ENCODE results near the gene NDST1. TPM values are rescaled to one million over a fixed set of nuclear protein-coding genes. Genes with fewer than 3 reads are reported as not detected.

NDST1 gene
- total and polyA plus RNA-seq, 10 donors, result 6.1 to 360 (median 223) TPM

DNA sequence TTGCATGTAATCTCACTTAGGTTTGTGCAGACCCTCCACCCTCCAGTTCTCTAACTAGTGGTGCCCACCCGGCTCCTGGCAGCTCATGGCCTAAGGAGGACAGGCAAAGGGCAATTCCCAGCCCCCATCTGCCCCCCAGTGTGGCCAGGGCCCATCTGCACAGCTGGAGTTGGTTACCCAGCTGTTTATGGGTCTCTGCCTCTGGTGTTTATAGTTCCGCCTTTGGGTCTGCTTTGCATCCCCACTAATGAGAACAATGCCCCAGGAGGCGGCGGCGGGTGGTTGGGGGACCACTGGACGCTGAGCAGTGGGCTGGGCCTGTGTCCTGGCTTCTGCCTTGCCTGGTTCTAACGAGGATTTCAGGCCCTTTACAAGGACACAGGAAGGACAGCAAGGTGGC lies 62.4 kb downstream of the NDST1 start:
- TF ChIP-seq, protein P1, sequence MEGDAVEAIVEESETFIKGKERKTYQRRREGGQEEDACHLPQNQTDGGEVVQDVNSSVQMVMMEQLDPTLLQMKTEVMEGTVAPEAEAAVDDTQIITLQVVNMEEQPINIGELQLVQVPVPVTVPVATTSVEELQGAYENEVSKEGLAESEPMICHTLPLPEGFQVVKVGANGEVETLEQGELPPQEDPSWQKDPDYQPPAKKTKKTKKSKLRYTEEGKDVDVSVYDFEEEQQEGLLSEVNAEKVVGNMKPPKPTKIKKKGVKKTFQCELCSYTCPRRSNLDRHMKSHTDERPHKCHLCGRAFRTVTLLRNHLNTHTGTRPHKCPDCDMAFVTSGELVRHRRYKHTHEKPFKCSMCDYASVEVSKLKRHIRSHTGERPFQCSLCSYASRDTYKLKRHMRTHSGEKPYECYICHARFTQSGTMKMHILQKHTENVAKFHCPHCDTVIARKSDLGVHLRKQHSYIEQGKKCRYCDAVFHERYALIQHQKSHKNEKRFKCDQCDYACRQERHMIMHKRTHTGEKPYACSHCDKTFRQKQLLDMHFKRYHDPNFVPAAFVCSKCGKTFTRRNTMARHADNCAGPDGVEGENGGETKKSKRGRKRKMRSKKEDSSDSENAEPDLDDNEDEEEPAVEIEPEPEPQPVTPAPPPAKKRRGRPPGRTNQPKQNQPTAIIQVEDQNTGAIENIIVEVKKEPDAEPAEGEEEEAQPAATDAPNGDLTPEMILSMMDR (IDR thresholded peaks at IDR 0.05 in 8 of 11, conservative IDR thresholded peaks at IDR 0.05 in 3 of 11), result no peak
- TF ChIP-seq POLR2AphosphoS5 (IDR thresholded peaks at IDR 0.05) (no peak), POLR2A (IDR thresholded peaks at IDR 0.05) (no peak)
- no peaks in the 10 kb centered on the region for H3K9me3 ChIP-seq
- H3K27ac ChIP-seq, result no peak overlapping the region
- peaks cover 0 to 12% (median 4%) of the 10 kb centered on the region in 6 donors for H3K4me1 ChIP-seq
- H3K4me3 ChIP-seq, result no peak overlapping the region
- no peaks in the 10 kb centered on the region for H3K36me3 ChIP-seq
- DNase-seq, result no peak
- intact Hi-C loops (cut with DNase I; ENCODE audit: low total_unique reads), result no loop called here
- WGBS, 5 donors, result 70 to 88% (median 83%) methylated on average over 7 of the region's 7 CpGs
- no peaks in the 10 kb centered on the region for H3K27me3 ChIP-seq (replicated peaks in 1 of 7)

DNA sequence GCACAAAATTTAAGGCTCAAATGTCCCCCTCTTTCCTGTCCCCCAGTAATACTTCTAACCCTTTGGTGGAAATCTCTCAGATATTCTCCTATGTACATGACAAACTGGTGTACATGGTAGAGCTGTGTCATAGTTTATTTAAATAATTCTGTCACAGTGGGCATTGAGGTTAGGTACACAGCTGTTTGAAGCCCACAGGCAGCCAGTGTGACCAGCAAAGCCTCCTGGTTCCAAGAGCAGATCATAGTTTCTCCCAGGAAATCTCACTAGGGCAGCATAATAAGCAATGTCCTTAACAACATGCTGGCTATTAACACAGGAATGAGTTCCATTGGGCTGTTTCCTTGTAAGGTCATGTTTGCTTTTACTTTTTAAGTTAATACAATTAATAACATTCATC lies 63.9 kb downstream of the NDST1 start:
- no peaks in the 10 kb centered on the region for H3K36me3 ChIP-seq
- H3K4me1 ChIP-seq, result peaks cover 0 to 12% (median 4%) of the 10 kb centered on the region in 6 donors
- no peak overlapping the region for H3K27ac ChIP-seq
- H3K9me3 ChIP-seq, result no peaks in the 10 kb centered on the region
- intact Hi-C loops (cut with DNase I; ENCODE audit: low total_unique reads), result no loop called here
- TF ChIP-seq POLR2AphosphoS5 (IDR thresholded peaks at IDR 0.05) (no peak), POLR2A (IDR thresholded peaks at IDR 0.05) (no peak)
- TF ChIP-seq, protein P1 (IDR thresholded peaks at IDR 0.05 in 8 of 11, conservative IDR thresholded peaks at IDR 0.05 in 3 of 11), result no peak
- H3K4me3 ChIP-seq, result no peak overlapping the region
- DNase-seq, result no peak
- no peaks in the 10 kb centered on the region for H3K27me3 ChIP-seq (replicated peaks in 1 of 7)

DNA sequence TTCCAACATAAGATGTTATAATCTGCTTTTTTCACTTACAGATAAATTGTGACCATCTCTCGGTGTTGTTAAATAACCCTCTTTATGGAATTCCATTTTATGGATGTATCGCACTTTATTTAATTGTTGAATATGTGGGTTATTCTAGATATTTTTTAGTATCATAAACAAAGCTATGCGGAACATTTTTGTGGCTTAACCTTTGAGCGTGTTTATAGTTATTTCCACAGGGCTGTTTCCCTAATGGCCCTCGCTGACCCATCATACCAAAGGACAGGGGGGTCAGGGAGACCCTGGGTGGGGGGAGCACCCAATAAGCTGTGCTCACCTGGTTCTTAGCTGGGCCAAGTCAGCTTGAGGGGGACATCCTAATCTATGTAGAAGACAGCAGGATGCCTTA lies 65.3 kb downstream of the NDST1 start:
- intact Hi-C loops (cut with DNase I; ENCODE audit: low total_unique reads), result no loop called here
- Histone ChIP-seq H3K27ac (no peak overlapping the region), H3K27me3 (replicated peaks in 1 of 7) (no peaks in the 10 kb centered on the region), H3K4me3 (no peak overlapping the region), H3K9me3 (no peaks in the 10 kb centered on the region), H3K36me3 (no peaks in the 10 kb centered on the region), H3K4me1 (peaks cover 0 to 6% (median 0%) of the 10 kb centered on the region in 6 donors)
- no peak for DNase-seq
- TF ChIP-seq, protein P1 (IDR thresholded peaks at IDR 0.05 in 8 of 11, conservative IDR thresholded peaks at IDR 0.05 in 3 of 11), result no peak
- TF ChIP-seq POLR2A (IDR thresholded peaks at IDR 0.05) (no peak), POLR2AphosphoS5 (IDR thresholded peaks at IDR 0.05) (no peak)
- WGBS, 5 donors, result 88 to 93% (median 90%) methylated on average over 5 of the region's 5 CpGs

DNA sequence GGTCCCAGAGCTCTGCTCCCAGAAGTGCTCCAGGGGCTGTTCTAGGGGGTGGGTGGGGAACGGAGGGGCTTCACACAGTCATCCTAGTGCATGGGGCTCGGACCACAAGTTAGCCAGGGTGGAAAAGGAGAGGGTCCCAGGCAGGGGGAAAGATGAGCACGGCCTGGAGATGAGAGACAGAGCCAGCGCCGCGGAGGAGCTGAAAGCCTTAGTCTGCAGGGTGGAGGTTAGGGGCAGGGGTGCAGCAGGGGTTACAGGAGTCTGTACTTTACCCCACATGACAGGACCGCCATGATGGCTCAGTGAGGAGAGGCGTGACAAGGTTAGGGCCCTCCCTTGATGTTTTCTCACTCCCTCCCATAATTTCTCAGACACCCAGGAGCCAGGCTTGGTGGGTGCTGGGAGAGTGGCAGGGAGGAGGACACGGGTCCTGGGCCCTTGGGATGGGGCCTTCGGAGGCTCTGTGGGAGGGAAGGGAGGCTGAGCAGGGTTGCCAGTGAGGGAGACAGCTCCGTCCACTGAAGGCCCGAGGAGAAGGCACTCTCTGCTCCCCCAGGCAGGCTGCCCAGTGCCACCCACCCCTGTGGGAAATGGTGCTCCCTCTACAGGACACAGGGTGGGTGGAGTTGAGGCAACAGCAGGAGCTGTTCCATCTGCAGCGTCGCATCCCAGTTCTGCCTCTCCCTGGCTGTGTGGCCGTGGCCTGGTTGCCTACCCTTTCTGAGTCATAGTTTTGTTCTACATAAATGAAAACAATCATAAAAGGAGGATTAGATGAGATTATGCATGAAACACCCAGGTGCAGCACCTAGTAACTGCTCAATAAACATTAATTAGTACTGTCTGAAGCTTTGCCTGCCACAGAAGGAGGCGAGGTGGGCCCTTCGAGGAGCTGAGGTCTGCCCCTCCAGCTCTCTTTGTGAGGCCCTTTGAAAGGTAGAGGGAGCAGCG lies 66.2 kb downstream of the NDST1 start:
- 79 to 89% (median 86%) methylated on average over 15 to 18 of the region's 18 CpGs for whole genome bisulfite sequencing, 5 donors
- H3K4me1 ChIP-seq, result peaks cover 0 to 6% (median 0%) of the 10 kb centered on the region in 6 donors
- no peak overlapping the region for H3K27ac ChIP-seq
- TF ChIP-seq, protein P1 (IDR thresholded peaks at IDR 0.05 in 8 of 11, conservative IDR thresholded peaks at IDR 0.05 in 3 of 11), result no peak
- TF ChIP-seq POLR2AphosphoS5 (IDR thresholded peaks at IDR 0.05) (no peak), POLR2A (IDR thresholded peaks at IDR 0.05) (no peak)
- peaks cover 0 to under 1% (median 0%) of the 10 kb centered on the region in 7 donors for H3K27me3 ChIP-seq (replicated peaks in 1 of 7)
- no peaks in the 10 kb centered on the region for H3K36me3 ChIP-seq
- no peak for DNase-seq
- intact Hi-C loops (cut with DNase I; ENCODE audit: low total_unique reads), result no loop called here
- no peaks in the 10 kb centered on the region for H3K9me3 ChIP-seq
- H3K4me3 ChIP-seq, result no peak overlapping the region

Measured in spleen (tissue), 11 donors.